ENCODE measurements around the gene CCNB1IP1.

The CCNB1IP1 gene

DNA sequence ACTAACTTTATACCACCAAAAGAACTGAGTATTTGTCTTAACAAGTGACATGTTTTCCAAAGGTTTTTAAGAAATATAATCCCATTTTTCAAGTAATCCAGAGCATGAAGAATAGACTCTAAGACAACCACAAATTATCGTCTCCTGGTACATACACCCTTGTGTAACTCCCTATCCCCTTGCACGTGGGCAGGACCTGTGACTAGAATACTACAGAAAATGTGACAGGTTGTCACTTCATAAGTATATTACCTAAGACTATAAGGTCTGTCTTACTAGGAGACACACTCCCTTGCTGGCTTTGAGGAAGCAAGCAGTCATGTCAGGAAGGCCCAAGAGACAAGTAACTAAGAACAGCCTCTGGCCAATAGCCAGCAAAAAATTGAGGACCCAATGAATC, 19.1 kb downstream of the CCNB1IP1 start:
- Histone ChIP-seq H3K4me2 (ENCODE audit: low read depth, low read length, poor library complexity, severe bottlenecking) (no peak overlapping the region), H3K9ac (ENCODE audit: low read depth, low read length, poor library complexity, severe bottlenecking) (no peak overlapping the region), H2AFZ (ENCODE audit: low read length) (no peak overlapping the region), H3K4me3 (ENCODE audit: low read length, poor library complexity, severe bottlenecking) (no peak overlapping the region), H3K9me3 (ENCODE audit: insufficient read depth, low read depth, low read length) (no peaks in the 10 kb centered on the region), H3K4me1 (ENCODE audit: insufficient read depth, low read length, poor library complexity, severe bottlenecking) (no peaks in the 10 kb centered on the region), H3K79me2 (ENCODE audit: insufficient read depth, low read length) (no peaks in the 10 kb centered on the region), H3K27me3 (ENCODE audit: insufficient read depth, low read length, poor library complexity, severe bottlenecking) (no peaks in the 10 kb centered on the region), H3F3A (ENCODE audit: low read depth) (no peaks in the 10 kb centered on the region), H3K36me3 (ENCODE audit: insufficient read depth, low read length) (peaks cover 59% of the 10 kb centered on the region; the same call in 1 of the 2 replicates), H3K9me2 (replicated peaks; ENCODE audit: low read depth, low read length) (no peaks in the 10 kb centered on the region), H4K20me1 (ENCODE audit: insufficient read depth, low read length, poor library complexity, severe bottlenecking) (no peaks in the 10 kb centered on the region)
- no peak for TF ChIP-seq CTCF (conservative IDR thresholded peaks at IDR 0.05; ENCODE audit: low read length)
- no peak for TF ChIP-seq EZH2phosphoT487 (IDR thresholded peaks at IDR 0.05; ENCODE audit: borderline replicate concordance)

DNA sequence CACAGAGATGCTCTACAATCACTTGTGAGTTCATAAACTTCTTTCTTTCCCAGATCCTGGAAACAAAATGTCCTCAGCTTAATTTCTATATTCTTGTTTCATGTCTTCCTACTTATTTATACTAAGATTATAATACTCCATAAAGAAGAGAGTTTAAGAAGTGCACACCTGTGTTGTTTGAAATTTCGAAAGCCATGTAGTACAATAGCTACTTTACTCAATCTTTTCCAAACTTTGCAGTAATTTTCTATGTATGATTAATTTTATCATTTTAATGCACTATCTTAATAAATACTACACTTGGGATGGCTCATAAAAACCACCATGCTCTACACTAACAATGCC, 27.0 kb downstream of the CCNB1IP1 start:
- H3K9ac ChIP-seq (ENCODE audit: low read depth, low read length, poor library complexity, severe bottlenecking) = no peak overlapping the region

DNA sequence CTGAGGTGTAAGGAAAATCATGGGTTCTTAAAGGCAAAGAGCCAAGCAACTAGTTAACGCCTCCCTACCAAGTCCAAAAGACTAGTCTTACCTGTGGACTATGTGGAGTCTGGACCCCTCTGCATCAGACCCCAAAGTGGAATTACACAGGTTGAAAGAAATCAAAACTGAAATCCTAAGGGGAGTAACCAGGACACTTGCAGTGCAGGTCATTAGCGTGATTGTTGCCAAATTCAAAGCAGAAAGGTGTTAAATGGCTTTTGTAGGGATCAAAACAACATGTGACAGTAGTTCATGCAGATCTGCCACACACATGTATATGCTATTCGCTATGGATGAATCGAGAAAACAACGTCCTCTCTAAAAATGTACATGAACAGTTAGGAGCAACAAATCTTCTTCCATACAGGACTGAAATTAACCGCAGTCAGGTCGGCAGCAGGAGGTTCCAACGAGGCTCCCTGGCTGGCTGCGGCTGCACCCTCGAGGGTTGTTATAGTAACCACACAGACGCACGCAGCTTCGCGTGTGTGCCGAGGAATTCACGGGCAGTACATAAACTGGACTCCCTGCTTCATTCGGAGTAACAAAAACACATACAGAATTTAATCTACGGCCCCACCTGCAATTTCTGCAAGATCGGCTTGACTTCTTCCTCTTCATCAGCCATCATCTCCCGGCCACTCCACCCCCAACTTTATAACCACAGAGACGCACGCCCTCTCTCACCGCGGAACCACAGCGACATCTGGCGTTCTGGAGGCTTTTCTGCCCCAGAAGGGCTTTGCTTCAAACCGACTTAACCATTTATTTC, 27.6 kb downstream of the CCNB1IP1 start, which contains the start of gene TTC5:
Gene TTC5 (minus strand): TSS at position 687 of the 814 bp plus-strand sequence. CDS start 14 bp downstream, at position 673.
- Histone ChIP-seq H4K20me1 (ENCODE audit: insufficient read depth, low read length, poor library complexity, severe bottlenecking) (no peaks in the 10 kb centered on the region), H3K9ac (ENCODE audit: low read depth, low read length, poor library complexity, severe bottlenecking) (peak within 1 kb of the TSS; percentile 73), H3K4me1 (ENCODE audit: insufficient read depth, low read length, poor library complexity, severe bottlenecking) (peaks cover 35% of the 10 kb centered on the region), H3F3A (ENCODE audit: low read depth) (no peaks in the 10 kb centered on the region), H2AFZ (ENCODE audit: low read length) (peak within 1 kb of the TSS; percentile 95), H3K9me3 (ENCODE audit: insufficient read depth, low read depth, low read length) (no peaks in the 10 kb centered on the region), H3K9me2 (replicated peaks; ENCODE audit: low read depth, low read length) (no peaks in the 10 kb centered on the region), H3K4me2 (ENCODE audit: low read depth, low read length, poor library complexity, severe bottlenecking) (peak within 1 kb of the TSS; percentile 88), H3K27me3 (ENCODE audit: insufficient read depth, low read length, poor library complexity, severe bottlenecking) (no peaks in the 10 kb centered on the region), H3K4me3 (ENCODE audit: low read length, poor library complexity, severe bottlenecking) (peak within 1 kb of the TSS; percentile 93), H3K79me2 (ENCODE audit: insufficient read depth, low read length) (peaks cover 27% of the 10 kb centered on the region), H3K36me3 (ENCODE audit: insufficient read depth, low read length) (no peaks in the 10 kb centered on the region; the same call in 1 of the 2 replicates)
- TF ChIP-seq EZH2phosphoT487 (IDR thresholded peaks at IDR 0.05; ENCODE audit: borderline replicate concordance) (no peak), CTCF (conservative IDR thresholded peaks at IDR 0.05; ENCODE audit: low read length) (peak; percentile 92)

More for the DNA sequence above, 27.0 kb downstream of the CCNB1IP1 start:
- Histone ChIP-seq H3K79me2 (ENCODE audit: insufficient read depth, low read length) (peaks cover 27% of the 10 kb centered on the region), H2AFZ (ENCODE audit: low read length) (no peak overlapping the region; the same call in 1 of the 2 replicates), H3K4me2 (ENCODE audit: low read depth, low read length, poor library complexity, severe bottlenecking) (no peak overlapping the region), H3K27me3 (ENCODE audit: insufficient read depth, low read length, poor library complexity, severe bottlenecking) (no peaks in the 10 kb centered on the region), H3K4me3 (ENCODE audit: low read length, poor library complexity, severe bottlenecking) (peak overlapping the region; percentile 93), H3F3A (ENCODE audit: low read depth) (no peaks in the 10 kb centered on the region), H3K9me2 (replicated peaks; ENCODE audit: low read depth, low read length) (no peaks in the 10 kb centered on the region), H4K20me1 (ENCODE audit: insufficient read depth, low read length, poor library complexity, severe bottlenecking) (no peaks in the 10 kb centered on the region), H3K4me1 (ENCODE audit: insufficient read depth, low read length, poor library complexity, severe bottlenecking) (peaks cover 35% of the 10 kb centered on the region), H3K36me3 (ENCODE audit: insufficient read depth, low read length) (no peaks in the 10 kb centered on the region), H3K9me3 (ENCODE audit: insufficient read depth, low read depth, low read length) (no peaks in the 10 kb centered on the region)
- TF ChIP-seq CTCF (conservative IDR thresholded peaks at IDR 0.05; ENCODE audit: low read length) = no peak
- no peak for TF ChIP-seq EZH2phosphoT487 (IDR thresholded peaks at IDR 0.05; ENCODE audit: borderline replicate concordance)

All from Loucy (cell line).